ENCODE data around the gene OPCML. TPM values are rescaled to one million over a fixed set of nuclear protein-coding genes. Genes with fewer than 3 reads are reported as not detected.

OPCML gene
- total RNA-seq, 1 experiment from 2014 or later, result not detected

GRCh38 chr11:132365650-132366049 lies 1166.7 kb downstream of the OPCML start:
- in situ Hi-C loops (cut with HindIII; ENCODE audit: low pct_unique_long_range_greater_than_20kb, low sequenced_read_pairs), result no loop called here
- BruUV-seq (replicated peaks), result no TSS peak
- Histone ChIP-seq H3K27me3 (ENCODE audit: control insufficient read depth, insufficient read depth, low read length) (no peaks in the 10 kb centered on the region), H3K9me3 (ENCODE audit: control insufficient read depth, insufficient read depth, low read depth, low read length) (no peaks in the 10 kb centered on the region), H3K27ac (ENCODE audit: low read length) (no peak overlapping the region), H3K36me3 (ENCODE audit: control insufficient read depth, insufficient read depth, low read length) (no peaks in the 10 kb centered on the region), H3K4me1 (ENCODE audit: control insufficient read depth, insufficient read depth, low read length) (no peaks in the 10 kb centered on the region), H3K4me3 (ENCODE audit: low read depth in 2 of 2, low read length in 2 of 2) (no peak overlapping the region)
- no peak for DNase-seq (ENCODE audit: low read depth, low spot score)
- ChIA-PET POLR2A (no interaction called here), CTCF (no interaction called here)
- ATAC-seq, result no peak
- intact Hi-C loops (cut with micrococcal nuclease; ENCODE audit: unreplicated experiment), result no loop called here
- TF ChIP-seq TCF7L2 (IDR thresholded peaks at IDR 0.05; ENCODE audit: low read depth, low read length), result no peak
- no peak for TF ChIP-seq CTCF (IDR thresholded peaks at IDR 0.05)
- no peak for TF ChIP-seq REST (IDR thresholded peaks at IDR 0.05; ENCODE audit: insufficient read depth in 1 of 2, low read depth in 2 of 2, low read length in 1 of 2)
- TF ChIP-seq POLR2AphosphoS5 (IDR thresholded peaks at IDR 0.05; ENCODE audit: low read depth, low read length), result no peak
- TF ChIP-seq SIN3A (IDR thresholded peaks at IDR 0.05; ENCODE audit: borderline replicate concordance, insufficient read depth, low read depth, low read length), result no peak
